Sigmoid colon (tissue), 7 donors: Measurements from ENCODE around the gene CDH22. TPM values are rescaled to one million over a fixed set of nuclear protein-coding genes. Genes with fewer than 3 reads are reported as not detected.

Experiments
- DNase-seq: peaks from one replicate; pipeline ENCODE4 v3.0.0-alpha.2; 2019
- H3K27ac ChIP-seq, 4 donors: fragments of 200-600 bp; sonication (generic); one replicate each; pipeline ENCODE4 v1.5.1; 2016 to 2019; ENCODE audit warnings: mild to moderate bottlenecking in 1 of 4
- H3K27me3 ChIP-seq, 3 donors: fragments of 200-600 bp; sonication (generic); one replicate each; pipeline ENCODE4 v1.5.1; 2019; ENCODE audit warnings: mild to moderate bottlenecking in 1 of 3
- H3K36me3 ChIP-seq, 4 donors: fragments of 200-600 bp; sonication (generic); one replicate each; pipeline ENCODE4 v1.5.1; 2016 to 2019
- H3K4me1 ChIP-seq, 4 donors: fragments of 200-600 bp; sonication (generic); one replicate each; pipeline ENCODE4 v1.5.1; 2017 to 2019
- H3K4me3 ChIP-seq, 4 donors: fragments of 200-600 bp; sonication (generic); one replicate each; pipeline ENCODE4 v1.5.1; 2017 to 2019; ENCODE audit warnings: mild to moderate bottlenecking in 2 of 4, moderate library complexity in 1 of 4
- H3K9me3 ChIP-seq, 4 donors: fragments of 200-600 bp in 3 of 4; sonication (generic) in 3 of 4; one replicate each; pipeline versions ENCODE4 v1.5.1 to v1.6.1; 2013 to 2019
- CTCF ChIP-seq, 4 experiments: fragments of 450-650 bp in 3 of 4; fragments of 200-600 bp in 1 of 4; IDR thresholded peaks; one replicate each; pipeline ENCODE4 v1.5.1; 2016 to 2019; ENCODE audit warnings: antibody characterized with exemption in 4 of 4, mild to moderate bottlenecking in 3 of 4, moderate library complexity in 2 of 4
- EP300 ChIP-seq, 4 donors: sonication (generic); formaldehyde crosslinking; IDR thresholded peaks; one replicate each; pipeline ENCODE4 v1.6.1; 2017; ENCODE audit warnings: antibody characterized with exemption in 4 of 4
- POLR2A ChIP-seq, 2 donors: fragments of 450-650 bp; IDR thresholded peaks; one replicate each; pipeline ENCODE4 v1.6.1; 2016; ENCODE audit warnings: antibody characterized with exemption in 2 of 2, mild to moderate bottlenecking in 2 of 2, moderate library complexity in 2 of 2
- POLR2AphosphoS5 ChIP-seq, 4 donors: sonication (generic); formaldehyde crosslinking; IDR thresholded peaks; one replicate each; pipeline ENCODE4 v1.6.1; 2017; ENCODE audit warnings: antibody characterized with exemption in 4 of 4
- WGBS, 2 donors: extraction: QIAGEN DNeasy Blood & Tissue Kit; methylation state at CpG; one replicate each; pipeline ENCODE4 v1.1.7; 2013; 5-methylcytosine and 5-hydroxymethylcytosine counted together
- intact Hi-C: fragments of 100-400 bp; cut with DNase I; formaldehyde crosslinking; loops from one replicate; pipeline ENCODE4 v1.15.1; 2023
- polyA plus RNA-seq, 3 donors: library from polyadenylated mRNA; stranded (reverse); fragments of 200-250 nt; gene quantifications; one replicate each; pipeline ENCODE4 v1.2.3, GENCODE V29; 2013
- total RNA-seq, 4 donors: library from RNA; depleted of rRNA; stranded (reverse); fragments of >200 nt; gene quantifications; one replicate each; pipeline ENCODE4 v1.1.0, GENCODE V29; 2016
- donor health status: healthy with polysubstance abuse.
- donor health status: Bipolar disorder and iron deficiency.
- donor health status: healthy.

The CDH22 gene
- total and polyA plus RNA-seq, 7 donors: 0.06 to 0.55 (median 0.41) TPM; not detected in 4

GRCh38 chr20:46202766-46203509 is 105.4 kb downstream of the CDH22 start:
- DNase-seq: no peak
- TF ChIP-seq EP300 (IDR thresholded peaks at IDR 0.05) (no peak), POLR2AphosphoS5 (IDR thresholded peaks at IDR 0.05) (no peak), CTCF (IDR thresholded peaks at IDR 0.05) (no peak), POLR2A (IDR thresholded peaks at IDR 0.05) (no peak)
- Histone ChIP-seq H3K9me3 (no peaks in the 10 kb centered on the region), H3K27ac (no peak overlapping the region), H3K4me1 (no peaks in the 10 kb centered on the region), H3K4me3 (no peak overlapping the region), H3K36me3 (no peaks in the 10 kb centered on the region), H3K27me3 (peaks cover 13 to 62% (median 33%) of the 10 kb centered on the region in 3 donors)
- intact Hi-C loops: no loop called here
- WGBS, 2 donors: 29 to 56% methylated on average over 11 of the region's 11 CpGs

- DNase-seq: no peak
- Histone ChIP-seq H3K36me3 (no peaks in the 10 kb centered on the region), H3K27me3 (peaks cover 14 to 82% (median 49%) of the 10 kb centered on the region in 3 donors), H3K4me3 (no peak overlapping the region), H3K4me1 (no peaks in the 10 kb centered on the region), H3K27ac (no peak overlapping the region), H3K9me3 (no peaks in the 10 kb centered on the region)
- TF ChIP-seq CTCF (IDR thresholded peaks at IDR 0.05): no peak
- no peak for TF ChIP-seq EP300 (IDR thresholded peaks at IDR 0.05)
- no peak for TF ChIP-seq POLR2AphosphoS5 (IDR thresholded peaks at IDR 0.05)
- no peak for TF ChIP-seq POLR2A (IDR thresholded peaks at IDR 0.05)
- WGBS, 2 donors: 35 to 42% methylated on average over 55 of the region's 55 CpGs
- intact Hi-C loops: no loop called here
These were observed 107.4 kb downstream of the CDH22 start for GRCh38 chr20:46200582-46201570.

GRCh38 chr20:46199198-46199597 is 109.1 kb downstream of the CDH22 start:
- Histone ChIP-seq H3K4me1 (no peaks in the 10 kb centered on the region), H3K36me3 (no peaks in the 10 kb centered on the region), H3K27ac (no peak overlapping the region), H3K9me3 (no peaks in the 10 kb centered on the region), H3K4me3 (no peak overlapping the region), H3K27me3 (peaks cover 15 to 91% (median 51%) of the 10 kb centered on the region in 3 donors)
- intact Hi-C loops: no loop called here
- TF ChIP-seq POLR2A (IDR thresholded peaks at IDR 0.05): no peak
- TF ChIP-seq EP300 (IDR thresholded peaks at IDR 0.05): no peak
- TF ChIP-seq CTCF (IDR thresholded peaks at IDR 0.05): no peak
- no peak for TF ChIP-seq POLR2AphosphoS5 (IDR thresholded peaks at IDR 0.05)
- DNase-seq: no peak
- WGBS, 2 donors: 25 to 28% methylated on average over 21 of the region's 21 CpGs

GRCh38 chr20:46196990-46197389 is 111.3 kb downstream of the CDH22 start:
- TF ChIP-seq EP300 (IDR thresholded peaks at IDR 0.05): no peak
- TF ChIP-seq POLR2AphosphoS5 (IDR thresholded peaks at IDR 0.05): no peak
- TF ChIP-seq CTCF (IDR thresholded peaks at IDR 0.05): no peak
- TF ChIP-seq POLR2A (IDR thresholded peaks at IDR 0.05): no peak
- H3K4me3 ChIP-seq: no peak overlapping the region
- peaks cover 15 to 73% (median 44%) of the 10 kb centered on the region in 3 donors for H3K27me3 ChIP-seq
- 47 to 75% methylated on average over 3 of the region's 3 CpGs for WGBS, 2 donors
- H3K4me1 ChIP-seq: no peaks in the 10 kb centered on the region
- DNase-seq: no peak
- no peaks in the 10 kb centered on the region for H3K36me3 ChIP-seq
- intact Hi-C loops: no loop called here
- H3K9me3 ChIP-seq: no peaks in the 10 kb centered on the region
- no peak overlapping the region for H3K27ac ChIP-seq
